OCI-LY3 (cell line): ENCODE measurements around the gene ESYT2.

Experiments
- H2AFZ ChIP-seq: fragments of 200-600, 300-600 bp; shearing (Covaris generic); 2 replicates; pipeline ENCODE4 v1.6.0; 2014; ENCODE audit warnings: antibody characterized with exemption, low read depth, low read length
- H3K27ac ChIP-seq: fragments of 200-600, 300-600 bp; sonication (generic); 2 replicates; pipeline ENCODE4 v1.5.1; 2014; ENCODE audit warnings: mild to moderate bottlenecking, low read length, moderate library complexity, mixed read lengths
- H3K27me3 ChIP-seq: fragments of 200-600, 300-600 bp; sonication (generic); 2 replicates; pipeline ENCODE4 v1.6.1; 2014; ENCODE audit warnings: low read depth, low read length, mixed read lengths
- H3K36me3 ChIP-seq: fragments of 200-600, 300-600 bp; sonication (generic); replicated peaks from 2 replicates; pipeline ENCODE3; 2014; ENCODE audit warnings: low read depth, low read length, mixed read lengths
- H3K4me1 ChIP-seq: fragments of 300-600, 200-600 bp; sonication (generic); 2 replicates; pipeline ENCODE4 v1.6.1; 2014; ENCODE audit warnings: low read length, mixed read lengths
- H3K4me2 ChIP-seq: fragments of 200-600, 300-600 bp; sonication (generic); 2 replicates; pipeline ENCODE4 v1.6.1; 2014; ENCODE audit warnings: low read length, mixed read lengths
- H3K4me3 ChIP-seq: fragments of 300-600, 200-600 bp; sonication (generic); 2 replicates; pipeline ENCODE4 v1.5.1; 2014; ENCODE audit warnings: antibody characterized with exemption, mild to moderate bottlenecking, low read length, moderate library complexity
- H3K79me2 ChIP-seq: fragments of 300-600, 200-600 bp; shearing (Covaris generic); 2 replicates; pipeline ENCODE4 v1.6.1; 2014; ENCODE audit warnings: mild to moderate bottlenecking, low read length, mixed read lengths
- H3K9ac ChIP-seq: fragments of 300-600, 200-600 bp; shearing (Covaris generic); 2 replicates; pipeline ENCODE4 v1.6.0; 2014; ENCODE audit warnings: mild to moderate bottlenecking, low read length, moderate library complexity
- H3K9me3 ChIP-seq: fragments of 200-600, 300-600 bp; shearing (Covaris generic); 2 replicates; pipeline ENCODE4 v1.6.1; 2014; ENCODE audit warnings: low read length, mixed read lengths; ENCODE audit not compliant: insufficient read depth
- H4K20me1 ChIP-seq: fragments of 200-600, 300-600 bp; sonication (generic); 2 replicates; pipeline ENCODE4 v1.6.1; 2016; ENCODE audit warnings: low read length, mixed read lengths; ENCODE audit not compliant: insufficient read depth
- EZH2phosphoT487 ChIP-seq: fragments of 200-600 bp; shearing (Covaris generic); IDR thresholded peaks from 2 replicates; pipeline ENCODE4 v1.6.1; 2018; ENCODE audit warnings: antibody characterized with exemption, mixed run types, low read depth
- TF ChIP-seq, protein P1 (sequence below): fragments of 200-600, 300-600 bp; sonication (generic); IDR thresholded peaks from 2 replicates; pipeline ENCODE4 v1.5.1; 2014; ENCODE audit warnings: antibody characterized with exemption, low read length, low read depth

Gene ESYT2

DNA sequence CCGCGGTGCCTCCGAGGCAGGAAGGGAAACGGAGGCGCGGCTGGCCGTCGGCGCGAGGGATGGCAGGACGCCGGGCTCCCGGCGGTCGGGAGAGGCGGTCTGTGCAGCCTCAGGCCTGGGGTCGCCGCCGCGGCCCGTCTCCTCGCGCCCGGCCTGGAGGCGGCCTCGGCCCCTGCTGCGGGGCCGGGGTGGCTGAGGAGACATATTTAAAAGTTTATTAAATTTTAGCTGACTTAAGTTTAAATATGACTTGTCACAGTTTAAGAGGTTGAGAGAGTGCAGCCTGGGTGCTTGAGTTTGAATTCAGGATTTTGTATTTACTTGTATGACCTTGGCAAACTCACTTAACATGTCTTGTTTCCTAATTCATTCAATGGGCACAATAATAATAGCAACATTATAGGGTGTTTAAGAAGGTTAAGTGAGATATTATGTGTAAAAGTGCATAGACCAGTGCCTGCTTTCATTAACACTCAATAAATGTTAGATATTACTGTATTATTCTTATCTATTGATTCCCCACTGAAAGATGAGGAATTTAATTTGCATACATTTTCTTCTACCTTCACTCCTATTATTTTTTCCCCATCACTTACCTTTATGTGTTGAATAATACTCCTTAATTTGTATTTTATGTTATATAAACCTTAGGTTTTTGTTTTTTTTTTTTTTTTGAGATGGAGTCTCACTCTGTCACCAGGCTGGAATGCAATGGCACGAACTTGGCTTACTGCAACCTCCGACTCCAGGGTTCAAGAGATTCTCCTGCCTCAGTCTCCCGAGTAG, 27.8 kb upstream of the ESYT2 start:
- Histone ChIP-seq H3K79me2 (peaks cover 16% of the 10 kb centered on the region), H3K4me1 (peaks cover 12% of the 10 kb centered on the region; the same call in 1 of the 2 replicates), H3K9ac (peak overlapping the region; percentile 69), H3K36me3 (no peaks in the 10 kb centered on the region), H3K4me3 (peak overlapping the region; percentile 89), H3K9me3 (no peaks in the 10 kb centered on the region), H3K4me2 (peak overlapping the region; percentile 88), H2AFZ (peak overlapping the region; percentile 68; the same call in 1 of the 2 replicates), H4K20me1 (no peaks in the 10 kb centered on the region), H3K27ac (peak overlapping the region; percentile 16; the same call in 1 of the 2 replicates), H3K27me3 (no peaks in the 10 kb centered on the region)
- no peak for TF ChIP-seq EZH2phosphoT487
- TF ChIP-seq, protein P1, sequence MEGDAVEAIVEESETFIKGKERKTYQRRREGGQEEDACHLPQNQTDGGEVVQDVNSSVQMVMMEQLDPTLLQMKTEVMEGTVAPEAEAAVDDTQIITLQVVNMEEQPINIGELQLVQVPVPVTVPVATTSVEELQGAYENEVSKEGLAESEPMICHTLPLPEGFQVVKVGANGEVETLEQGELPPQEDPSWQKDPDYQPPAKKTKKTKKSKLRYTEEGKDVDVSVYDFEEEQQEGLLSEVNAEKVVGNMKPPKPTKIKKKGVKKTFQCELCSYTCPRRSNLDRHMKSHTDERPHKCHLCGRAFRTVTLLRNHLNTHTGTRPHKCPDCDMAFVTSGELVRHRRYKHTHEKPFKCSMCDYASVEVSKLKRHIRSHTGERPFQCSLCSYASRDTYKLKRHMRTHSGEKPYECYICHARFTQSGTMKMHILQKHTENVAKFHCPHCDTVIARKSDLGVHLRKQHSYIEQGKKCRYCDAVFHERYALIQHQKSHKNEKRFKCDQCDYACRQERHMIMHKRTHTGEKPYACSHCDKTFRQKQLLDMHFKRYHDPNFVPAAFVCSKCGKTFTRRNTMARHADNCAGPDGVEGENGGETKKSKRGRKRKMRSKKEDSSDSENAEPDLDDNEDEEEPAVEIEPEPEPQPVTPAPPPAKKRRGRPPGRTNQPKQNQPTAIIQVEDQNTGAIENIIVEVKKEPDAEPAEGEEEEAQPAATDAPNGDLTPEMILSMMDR = no peak

DNA sequence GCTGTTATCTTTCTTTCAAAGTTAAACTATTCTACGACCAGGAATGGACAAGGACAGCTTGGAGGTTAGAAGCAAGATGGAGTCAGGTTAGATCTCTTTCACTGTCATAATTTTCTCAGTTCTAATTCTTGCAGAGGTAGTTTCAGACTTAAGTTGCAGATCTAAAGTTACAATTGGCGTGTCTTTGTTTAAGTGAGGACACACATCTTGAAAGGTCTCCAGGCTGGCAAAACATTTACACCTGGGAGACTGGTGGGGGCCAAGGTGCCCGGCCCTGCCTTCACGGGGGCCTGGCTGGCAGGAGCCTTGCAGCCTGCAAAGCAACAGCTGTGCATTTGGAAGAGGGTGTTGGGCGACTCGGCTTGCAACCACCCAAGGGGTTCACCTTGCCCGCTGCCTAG, 25.4 kb upstream of the ESYT2 start:
- Histone ChIP-seq H3K4me3 (no peak overlapping the region), H3K36me3 (no peaks in the 10 kb centered on the region), H3K27me3 (no peaks in the 10 kb centered on the region), H3K79me2 (peaks cover 16% of the 10 kb centered on the region), H3K4me1 (peaks cover 10% of the 10 kb centered on the region; the same call in 1 of the 2 replicates), H3K27ac (no peak overlapping the region), H2AFZ (no peak overlapping the region), H3K4me2 (no peak overlapping the region), H4K20me1 (no peaks in the 10 kb centered on the region), H3K9ac (no peak overlapping the region), H3K9me3 (no peaks in the 10 kb centered on the region)
- TF ChIP-seq EZH2phosphoT487 = no peak
- TF ChIP-seq, protein P1 = no peak

DNA sequence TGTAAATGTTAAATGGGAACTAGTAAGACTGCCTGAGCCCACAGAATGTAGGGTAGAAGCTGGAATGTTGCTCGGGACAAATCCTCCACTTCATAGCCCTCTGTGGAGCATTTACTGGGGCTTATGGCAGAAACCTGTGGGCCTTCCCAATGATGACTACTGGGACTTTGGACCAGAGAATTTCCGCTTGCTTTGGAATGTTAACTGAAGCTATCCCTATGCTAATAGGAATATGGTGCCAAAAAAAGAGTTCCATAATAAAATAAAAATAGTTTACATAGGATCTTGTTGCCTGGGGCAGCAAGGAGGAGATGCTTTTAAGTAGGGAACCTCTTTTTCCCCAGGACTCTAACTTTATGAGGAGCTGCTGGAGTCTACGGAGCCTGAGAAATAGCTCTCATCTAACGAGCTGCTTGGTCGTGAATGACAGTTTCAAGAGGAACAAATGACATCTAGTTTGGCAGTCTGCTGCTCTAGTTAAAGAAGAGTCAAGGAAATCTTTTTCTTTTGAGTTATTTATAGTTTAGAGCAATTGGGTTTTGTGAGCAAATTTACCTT, 21.3 kb upstream of the ESYT2 start:
- Histone ChIP-seq H3K4me3 (no peak overlapping the region), H3K27ac (no peak overlapping the region), H3K27me3 (no peaks in the 10 kb centered on the region), H3K36me3 (no peaks in the 10 kb centered on the region), H3K9me3 (0 out of 2 replicates have a peak, but pooled peaks cover 4% of the 10 kb centered on the region), H4K20me1 (no peaks in the 10 kb centered on the region), H3K4me2 (no peak overlapping the region), H3K4me1 (peaks cover 5% of the 10 kb centered on the region; the same call in 1 of the 2 replicates), H3K79me2 (no peaks in the 10 kb centered on the region), H3K9ac (no peak overlapping the region), H2AFZ (no peak overlapping the region)
- no peak for TF ChIP-seq EZH2phosphoT487
- TF ChIP-seq, protein P1 = no peak

DNA sequence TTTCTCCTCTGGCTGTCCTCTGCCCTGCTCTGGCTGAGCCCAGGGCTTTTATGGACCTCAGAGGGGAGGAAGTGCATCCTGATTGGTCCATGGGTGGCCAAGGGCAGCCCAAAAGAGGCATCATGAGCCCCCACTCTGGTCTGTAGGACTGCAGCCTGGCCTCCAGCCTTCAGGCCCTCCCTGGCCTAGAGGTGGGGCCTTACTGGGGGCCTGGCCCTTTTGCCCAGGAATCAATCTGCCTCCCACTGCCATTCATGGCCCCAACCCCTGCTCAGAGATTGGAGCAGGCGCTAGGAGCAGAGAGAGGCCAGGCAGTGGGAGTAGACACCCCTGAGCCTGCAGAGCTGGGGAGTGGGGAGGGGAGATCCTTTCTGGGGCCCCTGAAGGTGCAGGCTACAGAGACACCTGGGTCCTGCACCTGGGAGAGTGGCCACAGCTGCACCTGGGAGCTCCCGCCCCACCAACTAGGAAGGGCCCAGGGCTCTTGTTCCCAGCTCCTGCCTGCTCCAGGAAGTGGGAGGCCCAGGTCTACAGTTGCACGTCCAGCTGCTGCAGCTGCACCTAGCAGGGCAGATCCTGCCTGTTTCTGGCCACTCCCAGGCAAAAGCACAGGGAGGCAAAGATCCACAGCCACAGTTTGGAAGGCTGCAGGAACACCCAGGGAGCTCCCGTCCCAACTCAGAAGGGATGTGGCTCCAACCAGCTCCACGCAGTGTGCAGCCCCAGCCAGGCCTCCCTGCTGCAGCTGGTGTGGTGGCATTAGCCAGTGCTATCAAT, 20.6 kb upstream of the ESYT2 start:
- Histone ChIP-seq H3K4me2 (no peak overlapping the region), H4K20me1 (no peaks in the 10 kb centered on the region), H3K9ac (no peak overlapping the region), H3K36me3 (no peaks in the 10 kb centered on the region), H3K79me2 (no peaks in the 10 kb centered on the region), H3K4me1 (no peaks in the 10 kb centered on the region), H3K9me3 (0 out of 2 replicates have a peak, but pooled peaks cover 4% of the 10 kb centered on the region), H3K4me3 (no peak overlapping the region), H2AFZ (no peak overlapping the region), H3K27me3 (no peaks in the 10 kb centered on the region), H3K27ac (no peak overlapping the region)
- TF ChIP-seq EZH2phosphoT487 = no peak
- TF ChIP-seq, protein P1 = no peak
